GM21576 (cell line): ENCODE data around the gene DAGLA.

Source experiments
- ATAC-seq: cut with Tn5 transposase; IDR thresholded peaks from one replicate; pipeline ENCODE4 v1.9.1; 2021; ENCODE audit warnings: mild to moderate bottlenecking, moderate library complexity; ENCODE audit not compliant: unreplicated experiment

Gene DAGLA

GRCh38 chr11:61706452-61707400 lies 26.5 kb downstream of the DAGLA start:
- ATAC-seq, result no peak

DNA sequence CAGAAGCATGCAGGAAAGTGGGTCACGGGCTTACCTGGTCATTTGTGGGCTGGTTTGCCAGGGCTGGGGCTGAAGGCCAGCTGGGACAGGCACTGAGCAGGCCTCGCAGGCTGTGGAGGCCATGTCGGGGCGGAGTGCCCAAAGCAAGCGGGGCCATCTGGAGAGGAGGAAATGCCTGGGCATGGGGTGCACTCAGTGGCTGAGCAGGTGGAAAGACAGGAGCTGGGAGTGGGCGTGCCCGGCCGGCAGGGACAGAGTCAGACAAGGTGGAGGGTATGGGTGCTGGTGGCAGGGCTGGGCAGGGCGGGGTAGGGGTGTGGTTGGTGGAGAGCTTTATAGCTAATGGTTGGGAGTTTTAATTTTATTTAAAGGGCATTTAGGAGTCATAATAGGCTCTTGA lies 27.4 kb downstream of the DAGLA start:
- ATAC-seq, result no peak

DNA sequence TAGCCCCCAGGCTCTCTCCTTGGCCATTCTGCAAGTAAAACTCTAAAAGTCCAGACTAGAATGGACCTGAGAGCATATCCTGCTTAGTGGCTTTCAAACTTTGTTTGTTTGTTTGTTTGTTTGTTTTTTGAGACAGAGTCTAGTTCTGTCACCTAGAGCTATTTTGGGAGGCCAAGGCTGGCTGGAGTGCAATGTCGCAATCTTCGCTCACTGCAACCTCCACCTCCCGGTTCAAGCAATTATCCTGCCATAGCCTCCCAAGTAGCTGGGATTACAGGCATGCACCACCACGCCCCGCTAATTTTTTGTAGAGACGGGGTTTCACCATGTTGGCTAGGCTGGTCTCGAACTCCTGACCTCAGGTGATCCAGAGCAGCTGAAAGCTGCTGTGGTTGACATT lies 28.9 kb downstream of the DAGLA start:
- ATAC-seq, result no peak

DNA sequence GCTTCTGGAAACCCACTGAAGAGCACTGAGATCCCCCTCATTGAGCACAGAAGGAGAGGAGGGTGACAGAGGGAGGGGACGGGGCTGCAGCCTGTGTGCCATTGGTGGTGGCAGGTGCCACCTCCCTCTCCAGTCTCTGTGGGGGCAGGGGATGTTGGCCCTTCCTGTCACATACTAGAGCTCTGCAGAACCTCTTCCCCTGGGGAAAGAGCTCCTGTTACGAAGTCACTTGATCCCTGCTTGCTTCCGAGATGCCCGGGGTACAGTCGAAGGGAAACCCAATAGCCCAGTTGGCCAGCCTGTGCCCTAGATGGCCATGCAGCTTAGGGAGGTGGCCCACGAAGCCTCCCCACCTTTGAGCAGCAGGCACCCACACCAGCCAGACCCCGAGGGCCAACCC lies 29.4 kb downstream of the DAGLA start:
- no peak for ATAC-seq

GRCh38 chr11:61710019-61710418 lies 29.8 kb downstream of the DAGLA start:
- ATAC-seq, result no peak

GRCh38 chr11:61711037-61711436 lies 30.8 kb downstream of the DAGLA start:
- no peak for ATAC-seq

DNA sequence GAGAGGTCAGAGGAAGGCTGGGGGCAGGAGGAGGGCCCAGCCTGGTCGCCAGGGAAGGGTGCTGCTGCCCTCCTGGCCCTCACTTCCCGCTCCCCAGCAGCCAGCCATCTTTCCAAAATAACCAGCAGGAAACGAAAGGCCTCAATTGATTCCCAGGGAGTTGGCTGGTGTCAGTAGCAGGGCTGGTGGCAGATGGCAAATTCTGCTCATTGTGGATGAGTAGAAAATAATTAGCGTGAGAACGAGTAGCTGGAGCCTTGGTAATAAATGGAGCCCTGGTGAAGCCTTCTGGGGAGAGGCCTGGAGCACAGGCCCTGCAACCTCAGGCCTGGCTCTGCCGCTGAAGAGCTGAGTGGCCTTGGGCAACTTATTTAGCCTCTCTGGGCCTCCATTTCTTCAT lies 31.3 kb downstream of the DAGLA start:
- no peak for ATAC-seq

GRCh38 chr11:61712314-61712713 lies 32.1 kb downstream of the DAGLA start:
- ATAC-seq, result no peak

- no peak for ATAC-seq
Measured at GRCh38 chr11:61712846-61713245, 32.7 kb downstream of the DAGLA start.

DNA sequence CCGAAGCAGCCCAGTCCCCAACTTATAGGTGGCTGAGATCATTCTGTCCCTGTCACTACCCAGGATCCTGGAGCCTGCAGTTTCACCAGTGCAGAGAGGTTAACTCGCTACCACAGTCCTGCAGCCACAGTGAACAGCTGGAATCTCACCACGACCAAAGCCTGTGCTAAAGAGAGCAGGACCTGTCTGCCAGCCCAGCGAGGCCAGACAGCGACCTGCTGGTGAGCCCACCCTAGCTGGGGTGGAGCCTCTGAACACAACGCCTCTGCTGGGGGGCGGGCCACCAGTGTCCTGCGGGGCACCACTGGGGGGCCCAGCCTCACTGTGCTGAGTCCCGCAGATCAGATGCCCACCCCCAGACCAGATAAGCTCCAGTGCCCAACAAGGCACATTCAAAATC lies 33.3 kb downstream of the DAGLA start:
- no peak for ATAC-seq

- ATAC-seq, result no peak
Measured at GRCh38 chr11:61713906-61714305, 33.7 kb downstream of the DAGLA start.

- no peak for ATAC-seq
Measured at GRCh38 chr11:61714316-61714715, 34.1 kb downstream of the DAGLA start.

GRCh38 chr11:61714916-61715315 lies 34.7 kb downstream of the DAGLA start:
- ATAC-seq, result no peak

- no peak for ATAC-seq
Measured at GRCh38 chr11:61715867-61716266, 35.7 kb downstream of the DAGLA start.

GRCh38 chr11:61716478-61717285 lies 36.5 kb downstream of the DAGLA start:
- no peak for ATAC-seq

DNA sequence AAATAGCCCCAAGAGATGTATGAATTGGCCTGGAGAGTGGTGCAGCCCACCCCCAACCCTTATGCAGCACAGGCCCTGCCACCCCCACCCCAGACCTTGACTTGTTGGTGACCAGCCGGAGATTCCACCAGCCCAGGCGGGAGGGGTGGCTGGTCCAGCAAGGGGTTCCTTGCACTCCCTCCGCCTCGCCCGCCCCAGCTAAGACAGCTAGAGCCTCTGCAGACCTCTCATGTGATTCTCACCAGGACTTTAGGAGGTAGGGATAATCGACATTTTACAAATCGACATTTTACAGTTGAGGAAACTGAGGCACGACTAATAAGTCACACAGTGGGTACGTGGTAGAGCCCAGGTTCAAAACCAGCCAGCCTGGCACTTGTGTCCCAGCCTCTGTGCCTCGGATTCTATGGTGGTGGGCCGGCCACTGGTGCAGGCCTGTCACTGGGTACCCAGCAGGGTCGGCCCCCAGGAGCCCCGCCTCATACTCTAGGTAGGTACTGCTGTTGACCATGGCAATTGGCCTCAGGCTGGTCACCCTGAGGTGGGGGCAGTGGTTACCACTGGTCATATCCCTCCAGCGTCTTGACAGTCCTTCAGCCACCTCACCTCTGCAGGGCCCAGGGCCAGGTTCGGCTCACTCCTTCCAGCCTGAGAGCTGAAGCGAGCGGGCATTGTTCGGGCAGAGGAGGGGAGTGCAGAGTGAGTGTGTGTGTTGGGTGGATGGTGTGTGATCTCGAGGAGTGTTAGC lies 37.3 kb downstream of the DAGLA start:
- ATAC-seq, result no peak

GRCh38 chr11:61718046-61718531 lies 37.9 kb downstream of the DAGLA start:
- no peak for ATAC-seq

DNA sequence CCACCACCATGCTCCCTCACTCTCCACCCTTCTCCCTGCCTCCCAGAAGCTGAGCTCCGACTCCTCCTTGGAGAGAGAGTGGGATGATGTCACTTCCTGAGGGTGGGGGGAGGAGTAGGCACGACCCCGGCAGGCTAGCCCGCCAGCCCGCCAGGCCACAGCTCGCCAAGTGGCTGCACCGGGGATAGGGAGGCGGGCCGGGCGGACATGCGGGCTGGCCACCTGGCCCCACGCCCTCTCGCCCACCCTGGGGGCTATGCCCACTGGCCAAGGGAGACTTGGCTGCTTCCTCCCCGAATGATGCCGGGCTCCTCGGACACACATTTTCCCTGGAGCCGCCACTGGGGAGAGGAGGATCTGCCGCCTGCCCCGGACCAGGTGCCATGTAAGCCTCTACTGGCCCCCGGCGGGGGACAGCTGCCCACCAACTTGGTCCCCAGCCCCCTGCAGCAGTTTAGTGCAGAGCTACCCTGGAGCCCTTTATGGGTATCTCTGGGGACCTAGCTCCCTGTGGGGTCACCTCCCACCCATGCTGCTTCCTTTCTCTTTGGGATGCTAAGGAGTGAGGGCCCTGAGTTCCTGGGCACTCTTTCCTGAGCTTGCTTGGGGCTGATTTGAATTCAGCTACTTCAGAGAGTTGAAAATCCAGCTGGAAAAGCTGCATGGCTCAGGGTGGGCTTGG lies 38.6 kb downstream of the DAGLA start:
- ATAC-seq, result no peak

GRCh38 chr11:61719978-61720377 lies 39.8 kb downstream of the DAGLA start:
- ATAC-seq, result no peak

DNA sequence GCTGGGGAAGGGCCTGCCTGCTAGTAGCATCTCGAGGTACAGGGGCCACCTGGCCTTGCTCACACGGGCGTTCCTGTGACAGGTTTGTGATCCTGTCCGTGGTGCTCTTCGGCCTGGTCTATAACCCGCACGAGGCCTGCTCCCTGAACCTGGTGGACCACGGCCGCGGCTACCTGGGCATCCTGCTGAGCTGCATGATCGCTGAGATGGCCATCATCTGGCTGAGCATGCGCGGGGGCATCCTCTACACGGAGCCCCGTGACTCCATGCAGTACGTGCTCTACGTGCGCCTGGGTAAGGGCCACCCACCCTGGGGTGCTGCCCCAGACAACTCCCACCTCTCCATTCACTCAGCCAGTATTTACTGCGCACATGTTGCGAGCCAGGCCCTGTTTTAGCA lies 40.4 kb downstream of the DAGLA start:
- no peak for ATAC-seq

DNA sequence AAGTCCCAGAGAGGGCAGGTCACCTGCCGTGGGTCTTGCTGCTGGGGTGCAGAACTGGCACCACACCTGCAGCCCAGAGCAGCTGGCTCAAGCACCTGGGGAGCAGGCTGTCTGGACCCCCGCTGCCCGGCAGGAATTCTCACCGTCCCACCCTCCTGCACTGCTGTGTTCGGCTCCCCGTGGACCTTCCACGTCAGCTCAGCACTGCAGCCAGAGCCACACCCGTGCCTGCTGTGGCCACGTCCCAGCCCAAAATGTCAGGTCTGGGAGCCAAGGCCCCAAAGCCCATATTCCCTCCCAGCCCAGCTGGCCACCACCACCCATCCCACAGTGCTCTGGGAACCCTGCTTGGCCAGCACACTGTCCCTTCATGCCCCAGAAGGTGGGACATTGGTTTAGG lies 44.2 kb downstream of the DAGLA start:
- ATAC-seq, result no peak
